Activated B cell treated with CpG ODN at 0.5 μM for 24 hours (primary cell): ENCODE data around the gene AMZ1. TPM values are rescaled to one million over a fixed set of nuclear protein-coding genes. Genes with fewer than 3 reads are reported as not detected.

Experiments
- ATAC-seq: fragments of 200-7000 bp; cut with Tn5 transposase; one replicate; pipeline ENCODE4 v1.10.0; 2021; ENCODE audit warnings: low read depth, mild to moderate bottlenecking, moderate library complexity
- CTCF ChIA-PET: fragments of 350-600 bp; sonication (Branson Sonifier 250); formaldehyde crosslinking; loops from one replicate; lab custom pipeline; 2021; ENCODE audit warnings: antibody characterized with exemption; lab: Charles Lee
- POLR2A ChIA-PET: fragments of 350-600 bp; sonication (Branson Sonifier 250); formaldehyde crosslinking; loops from one replicate; lab custom pipeline; 2021; ENCODE audit warnings: antibody characterized with exemption; lab: Charles Lee
- DNase-seq: peaks from one replicate; pipeline ENCODE4 v3.0.0; 2022
- H3K27ac Mint-ChIP-seq: one replicate; pipeline ENCODE4 v1.8.0; 2020; ENCODE audit warnings: mixed read lengths
- H3K27me3 Mint-ChIP-seq: one replicate; pipeline ENCODE4 v1.8.0; 2021; ENCODE audit warnings: mixed read lengths
- H3K36me3 Mint-ChIP-seq: one replicate; pipeline ENCODE4 v1.8.0; 2021; ENCODE audit warnings: low read depth, mixed read lengths
- H3K4me1 Mint-ChIP-seq: one replicate; pipeline ENCODE4 v1.8.0; 2021; ENCODE audit warnings: mixed read lengths
- H3K4me3 Mint-ChIP-seq: one replicate; pipeline ENCODE4 v1.8.0; 2020; ENCODE audit warnings: mild to moderate bottlenecking, mixed read lengths
- H3K9me3 Mint-ChIP-seq: one replicate; pipeline ENCODE4 v1.8.0; 2020; ENCODE audit warnings: mixed read lengths
- CTCF ChIP-seq: fragments of 200-600 bp; IDR thresholded peaks from one replicate; pipeline ENCODE4 v1.8.0; 2022; ENCODE audit warnings: antibody characterized with exemption, mild to moderate bottlenecking
- intact Hi-C: fragments of 100-400 bp; cut with micrococcal nuclease; formaldehyde crosslinking; loops from one replicate; pipeline ENCODE4 v1.15.1; 2024
- total RNA-seq: library from RNA; stranded (reverse); gene quantifications from 2 replicates; pipeline ENCODE4 v1.2.3, GENCODE V29; 2022

The AMZ1 gene
- total RNA-seq, 1 donor from 2014 or later, result 8.3 TPM

DNA sequence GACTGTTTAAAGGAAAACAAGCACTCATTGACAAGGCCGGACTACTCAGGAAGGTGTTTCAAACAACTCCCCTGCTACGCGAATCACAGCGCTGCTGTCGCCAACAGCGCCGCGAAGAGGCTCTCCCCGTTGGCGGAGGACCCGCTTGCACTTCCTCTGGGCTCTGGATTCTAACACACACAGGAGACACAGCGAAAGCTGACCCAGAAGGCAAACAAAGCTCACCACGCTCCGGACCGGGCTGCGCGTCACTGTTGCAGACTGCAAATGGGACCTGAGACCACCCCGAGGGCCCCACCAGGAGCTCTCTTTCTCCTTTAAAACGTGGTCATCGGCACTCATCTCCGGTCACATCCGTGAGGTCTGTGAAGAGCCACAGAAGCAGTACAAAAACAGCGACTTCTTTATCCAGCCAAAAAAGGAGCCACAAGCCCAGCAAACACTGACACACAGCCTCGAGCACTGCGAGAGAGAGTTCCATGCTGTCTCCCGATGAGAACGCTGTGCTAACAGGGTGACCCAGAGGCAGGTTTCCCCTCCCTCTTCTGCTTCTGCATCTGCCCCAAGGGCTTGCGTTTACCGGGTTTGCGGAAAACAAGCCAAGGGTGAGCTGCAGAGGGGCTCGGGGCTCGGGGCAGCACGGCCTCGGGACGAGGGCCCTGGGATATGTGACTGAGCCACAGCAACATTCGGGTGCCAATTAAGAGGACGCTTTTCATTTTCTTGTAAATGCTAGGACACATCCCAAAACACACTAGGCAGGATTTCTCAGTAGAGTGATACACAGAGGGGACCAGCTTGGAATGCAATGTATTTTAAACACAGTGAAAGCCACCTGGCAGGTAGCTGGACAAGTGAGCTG is 41.3 kb downstream of the AMZ1 start:
- POLR2A ChIA-PET, result interaction anchor here (1.8 kb wide), 1 partner anchor 20 kb away, joined by 4 read pairs; no protein-coding TSS in a partner anchor
- intact Hi-C loops, result no loop called here

DNA sequence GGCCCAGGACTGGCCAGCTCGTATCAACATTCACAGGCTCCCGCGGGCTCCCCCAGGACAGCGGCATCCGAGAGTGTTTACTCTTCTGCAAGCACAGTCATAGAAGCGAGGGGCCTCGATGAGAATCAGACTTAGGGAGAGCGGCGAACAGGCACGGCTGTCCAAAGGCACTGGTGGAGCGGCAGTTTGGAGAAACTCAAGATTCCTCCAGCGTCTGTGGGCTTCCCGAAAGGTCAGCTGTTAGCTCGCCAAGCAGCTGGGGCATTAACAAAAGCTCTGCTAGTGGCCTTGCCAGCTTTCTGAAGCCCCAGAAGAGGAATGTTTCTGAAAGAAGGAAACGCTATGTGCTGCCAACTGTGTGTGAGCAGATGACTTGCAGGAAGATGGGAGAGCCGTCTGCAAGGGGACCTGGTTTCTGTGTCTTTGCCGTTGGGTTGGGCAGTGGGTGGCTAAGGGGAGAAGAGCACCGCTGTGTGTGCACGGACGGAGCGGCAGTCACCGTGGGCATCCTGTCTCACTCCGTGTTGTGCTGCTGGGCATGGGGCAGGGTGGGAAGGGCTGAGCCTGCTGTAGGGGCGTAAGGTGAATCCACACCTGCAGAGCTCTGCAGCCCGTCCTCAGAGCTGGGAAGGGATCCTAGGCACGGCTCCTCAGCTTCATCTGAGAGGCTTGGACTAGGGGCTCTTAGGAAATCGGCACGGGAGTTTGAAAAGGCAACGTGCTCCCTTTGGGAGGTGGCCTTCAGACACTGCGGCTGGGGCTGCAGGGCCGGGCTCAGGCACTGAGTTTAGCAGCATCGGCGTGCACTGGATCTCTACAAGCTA is 42.1 kb downstream of the AMZ1 start:
- CTCF ChIA-PET, result interaction anchor here (1.0 kb wide), 1 partner anchor 11 kb away, joined by 3 read pairs; no protein-coding TSS in a partner anchor
- Mint-ChIP-seq H3K27me3 (no peaks in the 10 kb centered on the region), H3K27ac (no peak overlapping the region), H3K9me3 (no peaks in the 10 kb centered on the region), H3K4me1 (peaks cover 22% of the 10 kb centered on the region), H3K4me3 (no peak overlapping the region), H3K36me3 (peaks cover 70% of the 10 kb centered on the region)
- POLR2A ChIA-PET, result interaction anchor here (0.7 to 1.8 kb wide), 2 partner anchors 9 to 20 kb away, joined by 4 read pairs; no protein-coding TSS in a partner anchor
- DNase-seq, result peak; percentile 6
- no peak for TF ChIP-seq CTCF
- ATAC-seq, result no peak
- intact Hi-C loops, result no loop called here

More for the DNA sequence above, 41.3 kb downstream of the AMZ1 start:
- CTCF ChIA-PET, result interaction anchor here (1.0 kb wide), 1 partner anchor 10 kb away, joined by 3 read pairs; no protein-coding TSS in a partner anchor
- peak; percentile 10 for DNase-seq
- no peak overlapping the region for H3K27ac Mint-ChIP-seq
- H3K9me3 Mint-ChIP-seq, result no peaks in the 10 kb centered on the region
- TF ChIP-seq CTCF, result no peak
- no peaks in the 10 kb centered on the region for H3K27me3 Mint-ChIP-seq
- peaks cover 74% of the 10 kb centered on the region for H3K36me3 Mint-ChIP-seq
- H3K4me1 Mint-ChIP-seq, result peaks cover 14% of the 10 kb centered on the region
- no peak for ATAC-seq
- H3K4me3 Mint-ChIP-seq, result no peak overlapping the region

- Mint-ChIP-seq H3K27me3 (no peaks in the 10 kb centered on the region), H3K4me1 (peaks cover 31% of the 10 kb centered on the region), H3K4me3 (no peak overlapping the region), H3K9me3 (no peaks in the 10 kb centered on the region), H3K36me3 (peaks cover 61% of the 10 kb centered on the region), H3K27ac (no peak overlapping the region)
- CTCF ChIA-PET, result no interaction called here
- no peak for TF ChIP-seq CTCF
- intact Hi-C loops, result no loop called here
- DNase-seq (peak; percentile 7), ATAC-seq (no peak)
- POLR2A ChIA-PET, result interaction anchor here (0.7 kb wide), 1 partner anchor 10 kb away, joined by 4 read pairs; no protein-coding TSS in a partner anchor
Observed at GRCh38 chr7:2730846-2731770, 43.1 kb downstream of the AMZ1 start.

DNA sequence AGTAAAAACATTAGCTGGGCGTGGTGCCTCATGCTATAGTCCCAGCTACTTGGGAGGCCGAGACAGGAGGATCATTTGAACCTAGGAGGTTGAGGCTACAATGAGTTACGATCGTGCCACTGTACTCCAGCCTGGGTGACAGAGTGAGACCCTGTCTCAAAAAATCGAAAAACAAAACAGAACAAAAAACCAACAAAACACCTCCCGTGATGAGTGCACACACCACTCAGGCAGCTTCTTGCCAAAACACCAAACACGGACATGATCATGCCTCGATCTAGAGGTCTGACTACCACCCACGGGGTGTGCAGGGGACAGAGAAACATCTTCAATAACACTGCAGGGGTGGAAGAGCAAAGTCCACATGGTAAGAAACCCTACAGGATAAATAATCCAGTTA is 44.4 kb downstream of the AMZ1 start:
- no peaks in the 10 kb centered on the region for H3K27me3 Mint-ChIP-seq
- no peak for DNase-seq
- no peak for ATAC-seq
- H3K4me1 Mint-ChIP-seq, result peaks cover 40% of the 10 kb centered on the region
- no peak overlapping the region for H3K27ac Mint-ChIP-seq
- ChIA-PET CTCF (no interaction called here), POLR2A (no interaction called here)
- intact Hi-C loops, result no loop called here
- TF ChIP-seq CTCF, result no peak
- H3K9me3 Mint-ChIP-seq, result no peaks in the 10 kb centered on the region
- H3K36me3 Mint-ChIP-seq, result peaks cover 53% of the 10 kb centered on the region
- no peak overlapping the region for H3K4me3 Mint-ChIP-seq
